Heart left ventricle (tissue), 16 donors: Measurements from ENCODE around the gene MAN1C1. TPM values are rescaled to one million over a fixed set of nuclear protein-coding genes. Genes with fewer than 3 reads are reported as not detected.
"Not testable (repeated sequence)": the region's sequence is repeated elsewhere in the genome, so short reads cannot be mapped to it uniquely, and the experiment has no call there.

Experiments
- ATAC-seq, 4 donors: fragments of 200-7000 bp; cut with Tn5 transposase; one replicate each; pipeline ENCODE4 v1.9.1; 2020 to 2022; ENCODE audit warnings: moderate library complexity in 4 of 4, mild to moderate bottlenecking in 3 of 4, moderate number of reproducible peaks in 1 of 4
- DNase-seq, 5 donors: peaks; one replicate each; pipeline ENCODE4 v3.0.0-alpha.2; 2020
- H3K27ac ChIP-seq, 12 donors: fragments of 200-600 bp; sonication (generic) in 4 of 12; one replicate each; pipeline versions ENCODE4 v1.5.0 to v1.8.0; 2016 to 2022; ENCODE audit warnings: mild to moderate bottlenecking in 2 of 12
- H3K27me3 ChIP-seq, 9 donors: fragments of 200-600 bp; sonication (generic) in 2 of 9; one replicate each; pipeline versions ENCODE4 v1.5.1 to v1.8.0; 2016 to 2022; ENCODE audit warnings: mild to moderate bottlenecking in 3 of 9
- H3K36me3 ChIP-seq, 9 donors: fragments of 200-600 bp; sonication (generic) in 2 of 9; one replicate each; pipeline versions ENCODE4 v1.5.0 to v1.8.0; 2018 to 2022; ENCODE audit warnings: mild to moderate bottlenecking in 2 of 9
- H3K4me1 ChIP-seq, 12 donors: fragments of 200-600 bp; sonication (generic) in 4 of 12; one replicate each; pipeline versions ENCODE4 v1.5.0 to v1.8.0; 2016 to 2022; ENCODE audit warnings: mild to moderate bottlenecking in 3 of 12
- H3K4me3 ChIP-seq, 12 donors: fragments of 200-600 bp; sonication (generic) in 4 of 12; one replicate each; pipeline versions ENCODE4 v1.5.0 to v1.8.0; 2017 to 2022; ENCODE audit warnings: mild to moderate bottlenecking in 9 of 12, moderate library complexity in 4 of 12
- H3K9me3 ChIP-seq, 12 donors: fragments of 200-600 bp; sonication (generic) in 4 of 12; one replicate each; pipeline versions ENCODE4 v1.5.0 to v1.8.0; 2016 to 2022; ENCODE audit warnings: mild to moderate bottlenecking in 1 of 12
- POLR2A ChIP-seq, 2 donors: fragments of 450-650 bp; IDR thresholded peaks; one replicate each; pipeline ENCODE4 v1.6.1; 2017; ENCODE audit warnings: antibody characterized with exemption in 2 of 2, mild to moderate bottlenecking in 2 of 2, moderate library complexity in 2 of 2
- WGBS, 4 donors: extraction: QIAGEN DNeasy Blood & Tissue Kit in 2 of 4; methylation state at CpG; one replicate each; pipeline versions ENCODE4 v1.1.5 to v1.1.7; 2013 to 2018; 5-methylcytosine and 5-hydroxymethylcytosine counted together
- intact Hi-C, 10 donors: fragments of 100-400 bp; cut with DNase I; formaldehyde crosslinking; loops; one replicate each; pipeline versions ENCODE4 v1.11.1 to v1.14.2; 2022
- polyA plus RNA-seq, 2 donors: library from polyadenylated mRNA; stranded (reverse); fragments of 200-250 nt; gene quantifications; one replicate each; pipeline ENCODE4 v1.2.3, GENCODE V29; 2013
- total RNA-seq, 9 donors: library from RNA; depleted of rRNA in 2 of 9; stranded (reverse); fragments of >200 nt in 2 of 9; fragmentation: NEBNext Ultra II Directional in 3 of 9; extraction: Animal tissue kit (Norgen Biotek cat#: 25700) in 3 of 9; gene quantifications; one replicate each; pipeline versions ENCODE4 v1.1.0 to v1.2.4, GENCODE V29; 2016 to 2023
- TF ChIP-seq, protein P1 (sequence below), 12 donors: fragments of 200-600 bp; sonication (generic) in 4 of 12; IDR thresholded peaks; one replicate each; pipeline versions ENCODE4 v1.5.0 to v1.8.0; 2018 to 2022; ENCODE audit warnings: antibody characterized with exemption in 12 of 12, mild to moderate bottlenecking in 5 of 12
- donor health status: ischemic (EF 13 %, LVEDD 7.1; RV severe dilation, severe dysfunction).
- donor health status: healthy with polysubstance abuse.
- donor health status: DM: no; HTN: yes; CAD: no.
- donor health status: DM: no; HTN: no; CAD: no.
- donor health status: ischemic (EF 25% LVEDD 6.9; RV normal size, moderate dysfunction).
- donor health status: ischemic (EF 25% LVEDD 5.7; RV mildly dilated, moderate dysfunction).
- donor health status: healthy.
- donor health status: DM: yes; HTN: yes; CAD: no.
- donor health status: ischemic (EF 35%, LVEDD 5.7; RV mildly dilated, moderate dysfunction).
- donor health status: nonischemic (EF 11% LVEDD 7.7; RV severe dilation, severe dysfunction).
- donor health status: DM: yes; HTN: yes; CAD: no.
- donor health status: PGD.
- donor health status: ischemic (EF 29% LVEDD 5.4; RV normal size, mild dysfunction).
- donor health status: nonischemic (EF 23%, LVEDD 6.1; RV moderate dilation, normal function).

The MAN1C1 gene
- total and polyA plus RNA-seq, 11 donors = 7.7 to 25.7 (median 14.7) TPM

DNA sequence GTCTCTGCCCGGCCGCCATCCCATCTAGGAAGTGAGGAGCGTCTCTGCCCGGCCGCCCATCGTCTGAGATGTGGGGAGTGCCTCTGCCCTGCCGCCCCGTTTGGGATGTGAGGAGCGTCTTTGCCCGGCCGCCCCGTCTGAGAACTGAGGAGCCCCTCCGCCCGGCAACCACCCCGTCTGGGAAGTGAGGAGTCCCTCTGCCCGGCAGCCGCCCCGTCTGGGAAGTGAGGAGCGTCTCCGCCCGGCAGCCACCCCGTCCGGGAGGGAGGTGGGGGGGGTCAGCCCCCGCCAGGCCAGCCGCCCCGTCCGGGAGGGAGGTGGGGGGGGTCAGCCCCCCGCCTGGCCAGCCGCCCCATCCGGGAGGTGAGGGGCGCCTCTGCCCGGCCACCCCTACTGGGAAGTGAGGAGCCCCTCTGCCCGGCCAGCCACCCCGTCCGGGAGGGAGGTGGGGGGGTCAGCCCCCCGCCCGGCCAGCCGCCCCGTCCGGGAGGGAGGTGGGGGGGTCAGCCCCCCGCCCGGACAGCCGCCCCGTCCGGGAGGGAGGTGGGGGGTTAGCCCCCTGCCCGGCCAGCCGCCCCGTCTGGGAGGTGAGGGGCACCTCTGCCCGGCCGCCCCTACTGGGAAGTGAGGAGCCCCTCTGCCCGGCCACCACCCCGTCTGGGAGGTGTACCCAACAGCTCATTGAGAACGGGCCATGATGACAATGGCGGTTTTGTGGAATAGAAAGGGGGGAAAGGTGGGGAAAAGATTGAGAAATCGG, 12.6 kb upstream of the MAN1C1 start:
- H3K36me3 ChIP-seq, DNase-seq, H3K27ac ChIP-seq, H3K4me1 ChIP-seq, intact Hi-C loops, H3K9me3 ChIP-seq, H3K4me3 ChIP-seq, ATAC-seq, H3K27me3 ChIP-seq: not testable (repeated sequence)
- 91 to 93% (median 91%) methylated on average over 3 to 47 of the region's 55 CpGs; no CpG with 5 or more reads in 1 of the 4 donors for WGBS, 4 donors

DNA sequence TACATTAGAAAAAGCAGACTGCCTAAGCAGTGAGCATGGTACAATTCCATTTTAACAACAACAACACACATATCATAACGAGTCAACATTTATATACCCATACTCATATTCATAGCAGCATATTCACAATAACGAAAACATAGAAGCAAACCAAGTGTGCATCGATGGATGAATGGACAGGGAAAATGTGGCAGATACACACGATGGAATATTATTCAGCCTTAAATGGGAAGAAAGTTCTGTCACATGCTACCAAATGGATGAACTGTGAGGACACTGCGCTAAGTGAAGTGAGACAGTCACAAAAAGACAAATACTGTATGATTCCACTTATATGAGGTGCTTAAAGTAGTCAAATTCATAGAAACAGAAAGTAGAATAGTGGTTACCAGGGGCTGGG, 9.5 kb upstream of the MAN1C1 start:
- no peaks in the 10 kb centered on the region for H3K9me3 ChIP-seq
- H3K27ac ChIP-seq = no peak overlapping the region
- no peaks in the 10 kb centered on the region for H3K27me3 ChIP-seq
- peaks cover 0 to 11% (median 0%) of the 10 kb centered on the region in 12 donors for H3K4me1 ChIP-seq
- no peak for TF ChIP-seq POLR2A (IDR thresholded peaks at IDR 0.05)
- TF ChIP-seq, protein P1, sequence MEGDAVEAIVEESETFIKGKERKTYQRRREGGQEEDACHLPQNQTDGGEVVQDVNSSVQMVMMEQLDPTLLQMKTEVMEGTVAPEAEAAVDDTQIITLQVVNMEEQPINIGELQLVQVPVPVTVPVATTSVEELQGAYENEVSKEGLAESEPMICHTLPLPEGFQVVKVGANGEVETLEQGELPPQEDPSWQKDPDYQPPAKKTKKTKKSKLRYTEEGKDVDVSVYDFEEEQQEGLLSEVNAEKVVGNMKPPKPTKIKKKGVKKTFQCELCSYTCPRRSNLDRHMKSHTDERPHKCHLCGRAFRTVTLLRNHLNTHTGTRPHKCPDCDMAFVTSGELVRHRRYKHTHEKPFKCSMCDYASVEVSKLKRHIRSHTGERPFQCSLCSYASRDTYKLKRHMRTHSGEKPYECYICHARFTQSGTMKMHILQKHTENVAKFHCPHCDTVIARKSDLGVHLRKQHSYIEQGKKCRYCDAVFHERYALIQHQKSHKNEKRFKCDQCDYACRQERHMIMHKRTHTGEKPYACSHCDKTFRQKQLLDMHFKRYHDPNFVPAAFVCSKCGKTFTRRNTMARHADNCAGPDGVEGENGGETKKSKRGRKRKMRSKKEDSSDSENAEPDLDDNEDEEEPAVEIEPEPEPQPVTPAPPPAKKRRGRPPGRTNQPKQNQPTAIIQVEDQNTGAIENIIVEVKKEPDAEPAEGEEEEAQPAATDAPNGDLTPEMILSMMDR (IDR thresholded peaks at IDR 0.05) = no peak
- intact Hi-C loops = loop anchor here in 5 of 10 donors (2.0 to 5.0 kb wide), 4 partner anchors 55 to 205 kb away; no protein-coding TSS in a partner anchor
- no peak overlapping the region for H3K4me3 ChIP-seq
- 94 to 96% (median 95%) methylated on average over 5 of the region's 5 CpGs for WGBS, 4 donors
- ATAC-seq (no peak), DNase-seq (no peak)
- H3K36me3 ChIP-seq = no peaks in the 10 kb centered on the region

DNA sequence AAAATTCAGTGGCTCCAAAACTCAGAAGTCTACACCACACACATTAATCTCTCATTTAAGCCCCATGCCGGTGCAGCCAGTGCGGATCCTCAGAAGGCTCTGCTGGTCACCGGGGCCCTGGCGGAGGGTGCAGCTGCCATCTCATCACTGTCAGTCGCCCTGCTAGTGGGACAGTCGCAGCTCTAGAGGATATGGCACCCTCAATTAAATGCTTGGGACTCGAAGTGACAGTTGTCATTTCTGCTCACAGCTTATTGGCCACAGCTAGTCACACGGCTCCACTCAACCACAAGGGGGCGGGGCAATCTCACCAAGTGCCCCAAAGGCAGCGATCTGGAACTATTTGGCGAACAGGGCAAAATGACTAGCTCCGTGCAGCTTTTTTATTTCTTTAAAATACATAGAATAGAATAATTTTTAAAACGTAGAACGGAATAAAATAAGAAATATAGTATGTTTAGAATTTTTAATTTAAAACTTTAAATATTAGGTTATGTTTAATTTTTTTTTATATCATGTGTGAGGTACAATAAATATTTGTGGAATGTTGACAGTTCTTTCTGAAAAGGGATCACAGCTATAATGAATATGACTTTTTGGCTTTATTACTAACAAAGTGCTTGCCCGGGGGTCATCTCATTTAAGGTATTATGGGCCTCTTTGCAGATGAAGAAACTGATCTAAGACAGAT, 8.0 kb upstream of the MAN1C1 start:
- Histone ChIP-seq H3K36me3 (no peaks in the 10 kb centered on the region), H3K9me3 (no peaks in the 10 kb centered on the region), H3K4me1 (peaks cover 0 to 11% (median 0%) of the 10 kb centered on the region in 12 donors), H3K27ac (peak overlapping the region in 1 of 12 donors; percentile 32), H3K27me3 (no peaks in the 10 kb centered on the region), H3K4me3 (peak overlapping the region in 7 of 12 donors; percentile 13 to 34 (median 29))
- 16 to 25% (median 19%) methylated on average over 15 of the region's 15 CpGs for WGBS, 4 donors
- DNase-seq (peak; percentile 86 to 92 (median 88)), ATAC-seq (peak; percentile 74 to 96 (median 90))
- TF ChIP-seq, protein P1 (IDR thresholded peaks at IDR 0.05) = peak; percentile 58 to 90 (median 79)
- TF ChIP-seq POLR2A (IDR thresholded peaks at IDR 0.05) = no peak
- intact Hi-C loops = loop anchor here in 8 of 10 donors (1.0 to 5.0 kb wide), 6 partner anchors 56 to 204 kb away; no protein-coding TSS in a partner anchor

DNA sequence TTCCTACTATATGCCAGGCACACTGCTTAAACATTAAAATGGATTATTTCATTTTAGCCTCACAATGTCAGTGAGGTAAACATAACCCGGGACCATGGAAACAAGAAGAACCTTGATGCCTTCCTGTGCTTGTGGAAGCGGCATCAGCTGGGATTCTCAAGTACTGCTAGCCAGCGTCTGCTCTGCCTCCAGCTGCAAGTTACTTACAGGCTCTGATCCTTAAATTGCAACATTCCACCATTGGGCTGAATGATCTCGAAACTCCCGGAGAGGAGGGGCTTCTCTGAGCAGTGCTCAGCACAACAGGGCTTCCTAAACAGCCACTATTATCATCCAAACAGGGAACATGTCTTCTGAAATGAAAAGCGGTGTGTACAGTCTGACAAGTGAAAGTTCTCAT, 6.7 kb upstream of the MAN1C1 start:
- Histone ChIP-seq H3K27ac (peak overlapping the region in 1 of 12 donors; percentile 11), H3K27me3 (no peaks in the 10 kb centered on the region), H3K4me1 (peaks cover 0 to 11% (median 0%) of the 10 kb centered on the region in 12 donors), H3K9me3 (no peaks in the 10 kb centered on the region), H3K36me3 (no peaks in the 10 kb centered on the region), H3K4me3 (no peak overlapping the region)
- intact Hi-C loops = loop anchor here in 9 of 10 donors (2.0 to 10.0 kb wide), 9 partner anchors 58 to 202 kb away; partner anchors contain the start of gene RHCE (in 1 of the 9)
- no peak for TF ChIP-seq POLR2A (IDR thresholded peaks at IDR 0.05)
- TF ChIP-seq, protein P1 (IDR thresholded peaks at IDR 0.05) = no peak
- ATAC-seq (no peak), DNase-seq (no peak)
- 61 to 70% (median 67%) methylated on average over 6 of the region's 6 CpGs for WGBS, 4 donors
